Adipocyte (in vitro differentiated cells): ENCODE data around the gene TSPAN18.
"Not testable (repeated sequence)": the region's sequence is repeated elsewhere in the genome, so short reads cannot be mapped to it uniquely, and the experiment has no call there.

Experiments used
- DNase-seq: peaks from one replicate; pipeline ENCODE4 v3.0.0-alpha.2; 2015; ENCODE audit warnings: low read depth
- H3K27me3 ChIP-seq: replicated peaks from 2 replicates; pipeline ENCODE4 v1.7.0; 2013; ENCODE audit warnings: mild to moderate bottlenecking, low read length, moderate library complexity; ENCODE audit not compliant: control insufficient read depth, insufficient read depth
- H3K36me3 ChIP-seq: 2 replicates; pipeline ENCODE4 v1.7.0; 2013; ENCODE audit warnings: low read length, mild to moderate bottlenecking, moderate library complexity; ENCODE audit not compliant: control insufficient read depth, insufficient read depth, severe bottlenecking
- H3K4me1 ChIP-seq: 2 replicates; pipeline ENCODE4 v1.7.0; 2013; ENCODE audit warnings: mild to moderate bottlenecking, low read length, moderate library complexity; ENCODE audit not compliant: control insufficient read depth, insufficient read depth
- H3K4me3 ChIP-seq: 2 replicates; pipeline ENCODE4 v1.7.0; 2013; ENCODE audit warnings: mild to moderate bottlenecking, low read length, moderate library complexity
- H3K9ac ChIP-seq: 2 replicates; pipeline ENCODE4 v1.7.0; 2013; ENCODE audit warnings: mild to moderate bottlenecking, low read length, moderate library complexity
- H3K9me3 ChIP-seq: 2 replicates; pipeline ENCODE4 v1.7.0; 2013; ENCODE audit warnings: mild to moderate bottlenecking, low read length, moderate library complexity; ENCODE audit not compliant: control insufficient read depth

Gene TSPAN18

DNA sequence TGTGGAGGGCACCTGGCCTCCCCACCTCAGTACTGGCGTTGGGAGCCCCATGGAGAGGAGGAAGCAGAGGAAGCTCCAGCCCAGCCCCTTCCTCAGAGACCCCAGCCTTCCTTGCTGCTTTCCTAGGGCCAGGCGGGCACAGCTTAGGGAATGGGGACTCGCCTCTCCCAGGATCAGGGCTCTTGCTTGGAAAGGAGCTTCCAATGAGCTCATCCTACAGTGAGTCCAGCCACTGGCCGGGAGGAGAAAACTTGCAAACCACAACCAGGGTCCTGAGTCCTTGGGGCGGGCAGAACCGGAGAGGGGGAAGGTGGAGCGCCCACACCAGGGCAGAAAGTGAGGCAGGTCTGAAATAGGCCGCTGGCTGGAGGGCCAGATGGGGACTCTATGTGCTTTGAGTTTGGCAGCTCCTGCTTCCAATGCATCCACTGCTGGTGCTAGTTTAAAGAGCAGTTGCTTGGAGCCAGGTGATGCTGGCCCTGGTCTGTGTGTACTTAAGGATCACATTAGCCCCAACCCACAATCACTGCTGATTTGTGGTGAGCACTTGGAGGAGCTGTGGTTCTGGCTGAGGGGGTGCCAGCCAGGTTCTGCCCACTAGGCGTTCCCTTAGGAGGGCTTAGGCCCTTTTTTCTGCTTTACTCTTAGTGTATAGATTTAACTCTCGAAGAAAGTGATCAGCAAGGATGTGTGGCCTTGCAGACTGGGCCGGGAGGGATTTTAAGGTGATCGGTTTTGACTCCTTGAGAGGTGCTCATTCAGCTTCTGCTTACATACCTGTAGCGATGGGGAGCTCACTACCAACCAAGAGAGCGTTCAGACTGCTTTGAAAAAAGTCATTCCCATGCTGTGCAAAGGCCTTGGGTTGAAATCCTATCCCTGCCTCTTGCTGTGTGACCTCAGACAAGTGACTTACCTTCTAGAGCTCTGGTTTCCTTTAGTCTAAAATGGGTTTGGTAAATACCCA lies 142.0 kb downstream of the TSPAN18 start:
- Histone ChIP-seq H3K4me3 (no peak overlapping the region), H3K27me3 (peaks cover 37% of the 10 kb centered on the region), H3K9me3 (peaks cover 4% of the 10 kb centered on the region), H3K36me3 (no peaks in the 10 kb centered on the region), H3K9ac (no peak overlapping the region), H3K4me1 (no peaks in the 10 kb centered on the region)
- no peak for DNase-seq

DNA sequence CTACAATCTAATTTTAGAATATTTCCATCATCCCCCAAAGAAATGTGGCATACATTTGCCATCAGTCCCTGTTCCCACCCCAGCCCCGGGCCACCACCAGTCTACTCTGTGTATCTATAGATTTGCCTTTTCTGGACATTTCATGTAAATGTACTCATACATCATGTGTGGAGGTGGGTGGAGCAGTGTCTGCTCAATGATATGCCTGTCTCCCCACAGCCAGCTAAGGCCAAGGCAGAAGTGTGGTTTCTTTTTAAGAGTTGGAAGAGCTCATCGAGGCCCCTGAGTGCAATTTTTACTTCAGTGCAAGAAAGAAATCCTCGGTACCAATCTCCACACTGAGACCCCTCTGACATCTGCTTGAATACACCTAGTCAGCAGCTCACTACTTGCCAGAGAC lies 143.4 kb downstream of the TSPAN18 start:
- Histone ChIP-seq H3K4me3 (no peak overlapping the region), H3K36me3 (no peaks in the 10 kb centered on the region), H3K9me3 (peaks cover 4% of the 10 kb centered on the region), H3K4me1 (no peaks in the 10 kb centered on the region), H3K9ac (no peak overlapping the region), H3K27me3 (peaks cover 43% of the 10 kb centered on the region)
- DNase-seq = no peak

DNA sequence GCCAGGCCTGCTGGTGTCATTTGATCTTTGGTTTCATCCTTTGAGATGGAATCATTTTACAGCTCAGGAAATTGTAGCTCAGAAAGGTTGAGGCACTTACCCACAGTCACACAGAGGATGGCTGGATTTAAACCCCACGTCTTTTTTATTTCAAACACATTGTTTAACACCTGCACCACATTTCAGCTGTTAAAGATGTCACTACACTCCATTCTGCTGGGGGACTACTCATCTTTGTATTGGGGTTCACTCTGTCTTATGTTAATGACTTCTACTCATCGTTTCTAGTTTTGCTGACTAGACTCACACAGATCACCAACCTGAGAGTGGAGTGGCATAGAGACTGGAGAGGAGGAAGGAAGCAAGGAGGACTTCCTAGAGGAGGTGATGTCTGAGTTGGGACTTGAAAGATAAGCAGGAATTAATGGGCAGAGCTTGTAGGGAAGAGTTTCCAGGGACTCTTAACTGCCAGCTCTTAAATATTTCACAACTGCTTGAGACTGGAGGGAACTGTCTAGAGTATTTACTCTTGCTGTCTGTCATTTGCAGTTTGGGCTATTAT lies 143.9 kb downstream of the TSPAN18 start:
- Histone ChIP-seq H3K27me3 (peaks cover 43% of the 10 kb centered on the region), H3K9me3 (peaks cover 4% of the 10 kb centered on the region), H3K4me3 (no peak overlapping the region), H3K36me3 (no peaks in the 10 kb centered on the region), H3K9ac (no peak overlapping the region), H3K4me1 (no peaks in the 10 kb centered on the region)
- no peak for DNase-seq

DNA sequence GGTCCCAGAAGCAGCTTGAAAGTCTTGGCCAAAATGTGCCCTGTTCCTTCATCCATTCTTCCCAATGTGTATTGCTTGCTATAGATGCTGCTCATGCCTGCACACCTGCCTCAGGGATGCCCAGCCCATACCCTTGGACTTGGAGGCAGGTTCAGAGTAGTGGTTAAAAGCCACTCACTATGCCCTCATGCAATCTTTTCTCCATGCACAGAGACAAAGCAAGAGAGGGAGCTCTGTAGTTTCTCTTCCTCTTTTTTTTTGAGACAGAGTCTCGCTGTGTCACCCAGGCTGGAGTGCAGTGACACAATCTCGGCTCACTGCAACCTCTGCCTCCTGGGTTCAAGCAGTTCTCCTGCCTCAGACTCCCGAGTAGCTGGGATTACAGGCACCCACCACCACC lies 144.9 kb downstream of the TSPAN18 start:
- DNase-seq, H3K4me3 ChIP-seq, H3K4me1 ChIP-seq, H3K9ac ChIP-seq, H3K9me3 ChIP-seq, H3K36me3 ChIP-seq: not testable (repeated sequence)
- H3K27me3 ChIP-seq = peaks cover 40% of the 10 kb centered on the region

DNA sequence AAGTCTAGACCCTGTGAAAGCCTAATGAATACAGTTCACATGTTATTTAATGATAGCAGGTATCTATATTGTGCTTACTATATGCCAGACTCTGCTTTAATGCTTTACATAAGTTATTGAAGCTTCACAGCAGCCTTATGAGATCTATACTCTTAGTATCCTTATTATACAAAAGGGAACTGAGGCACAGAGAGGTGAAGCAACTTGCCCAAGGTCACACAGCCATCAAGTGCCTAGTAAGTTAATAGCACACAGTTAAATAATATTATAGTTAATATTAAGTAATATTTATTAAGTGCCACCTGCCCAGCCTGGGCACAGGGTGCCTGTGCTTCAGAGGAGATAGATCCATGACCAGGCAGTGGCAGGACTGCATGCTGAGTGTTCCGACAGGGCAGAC lies 145.8 kb downstream of the TSPAN18 start:
- Histone ChIP-seq H3K27me3 (peaks cover 38% of the 10 kb centered on the region), H3K9me3 (peaks cover 4% of the 10 kb centered on the region), H3K4me3 (no peak overlapping the region), H3K36me3 (no peaks in the 10 kb centered on the region), H3K9ac (no peak overlapping the region), H3K4me1 (no peaks in the 10 kb centered on the region)
- no peak for DNase-seq

DNA sequence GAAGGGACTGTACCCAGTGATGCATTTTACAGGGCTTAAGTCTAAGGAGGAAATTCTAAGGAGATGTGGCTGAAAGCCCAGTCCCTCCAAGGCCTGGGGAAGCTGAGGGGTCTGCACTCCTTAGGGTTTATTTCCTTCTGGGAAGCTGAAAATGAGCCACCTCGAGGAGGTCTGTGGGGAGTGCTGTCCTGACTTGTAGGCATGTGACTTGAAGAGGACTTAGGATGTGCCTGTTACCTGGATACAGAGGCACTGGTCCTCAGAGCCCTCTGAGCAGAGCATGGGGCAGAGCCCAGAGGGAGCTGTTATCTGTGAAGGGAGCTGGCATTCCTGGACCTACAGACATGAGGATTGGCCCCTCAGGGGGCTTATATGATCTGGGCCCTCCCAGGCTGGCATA lies 146.8 kb downstream of the TSPAN18 start:
- no peak for DNase-seq
- Histone ChIP-seq H3K4me1 (no peaks in the 10 kb centered on the region), H3K27me3 (peaks cover 39% of the 10 kb centered on the region), H3K9ac (no peak overlapping the region), H3K36me3 (no peaks in the 10 kb centered on the region), H3K9me3 (peaks cover 4% of the 10 kb centered on the region), H3K4me3 (no peak overlapping the region)

DNA sequence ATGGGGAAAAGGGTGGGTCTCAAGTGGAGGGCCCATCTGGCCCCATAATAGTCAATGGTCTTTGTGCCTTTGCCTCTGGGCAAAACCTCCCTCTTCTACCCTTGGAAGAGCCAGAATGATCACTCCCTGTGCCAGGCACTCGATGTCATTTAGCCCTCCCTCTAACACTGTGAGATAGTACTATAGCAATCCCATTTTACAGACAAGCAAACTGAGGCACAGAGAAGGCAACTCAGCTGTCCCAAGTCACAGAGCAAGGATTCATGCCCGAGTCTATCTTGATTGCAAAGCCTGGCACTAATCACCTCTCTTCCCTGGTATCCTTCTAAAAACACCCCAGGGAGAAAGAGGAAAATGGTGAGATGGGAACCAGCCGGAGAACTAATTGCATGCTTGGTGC lies 147.5 kb downstream of the TSPAN18 start:
- no peaks in the 10 kb centered on the region for H3K36me3 ChIP-seq
- no peak overlapping the region for H3K9ac ChIP-seq
- peaks cover 4% of the 10 kb centered on the region for H3K9me3 ChIP-seq
- no peak for DNase-seq
- H3K4me1 ChIP-seq = no peaks in the 10 kb centered on the region
- H3K27me3 ChIP-seq = peaks cover 40% of the 10 kb centered on the region
- H3K4me3 ChIP-seq = no peak overlapping the region

DNA sequence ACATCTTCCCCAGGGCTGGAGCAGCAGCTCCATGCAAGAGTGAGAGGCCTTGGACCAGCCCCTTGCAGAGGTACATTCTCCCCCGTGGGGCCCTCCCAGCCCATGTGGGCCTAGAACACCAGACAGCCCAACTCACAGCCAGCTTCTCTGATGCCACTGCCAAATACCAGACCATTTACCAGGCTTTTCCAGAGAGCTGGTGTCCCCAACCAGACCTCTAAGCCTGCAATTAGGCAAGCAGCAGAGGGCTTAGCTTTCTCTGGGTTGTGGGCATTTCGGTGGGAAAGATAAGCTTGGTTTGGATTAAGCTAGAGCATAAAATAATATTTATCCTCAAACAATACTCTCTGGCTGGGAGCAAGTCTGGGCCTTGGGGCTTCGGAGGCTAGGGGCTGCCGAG lies 148.3 kb downstream of the TSPAN18 start:
- H3K36me3 ChIP-seq = no peaks in the 10 kb centered on the region
- no peaks in the 10 kb centered on the region for H3K4me1 ChIP-seq
- no peak overlapping the region for H3K4me3 ChIP-seq
- peaks cover 4% of the 10 kb centered on the region for H3K9me3 ChIP-seq
- H3K27me3 ChIP-seq = peaks cover 47% of the 10 kb centered on the region
- H3K9ac ChIP-seq = no peak overlapping the region
- DNase-seq = no peak

DNA sequence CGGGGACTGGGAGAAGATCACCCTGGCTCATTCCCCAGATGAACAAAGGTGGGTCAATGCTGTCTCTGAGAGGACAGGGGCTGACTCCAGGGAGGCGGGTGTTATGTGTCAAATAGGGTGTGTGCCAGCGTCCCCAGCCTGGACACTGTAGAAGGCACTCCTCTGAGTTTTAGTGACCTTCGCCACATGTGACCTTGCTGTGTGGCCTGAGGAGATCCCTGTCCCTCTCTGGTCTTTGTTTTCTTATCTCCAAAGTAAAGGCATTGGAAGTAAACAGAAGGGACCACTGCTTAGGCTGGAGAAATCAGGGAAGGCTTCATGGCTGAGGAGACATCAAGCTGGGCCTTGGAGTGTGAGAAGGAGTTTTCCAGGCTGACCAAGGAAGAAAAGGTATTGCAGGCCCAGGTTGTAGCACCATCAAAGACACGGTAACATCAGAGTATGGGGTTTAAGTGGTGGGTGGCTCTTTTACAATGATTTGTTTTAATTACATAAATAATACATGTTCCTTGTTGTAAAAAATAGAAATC lies 149.5 kb downstream of the TSPAN18 start:
- DNase-seq = no peak
- no peak overlapping the region for H3K9ac ChIP-seq
- no peaks in the 10 kb centered on the region for H3K36me3 ChIP-seq
- no peaks in the 10 kb centered on the region for H3K4me1 ChIP-seq
- peaks cover 52% of the 10 kb centered on the region for H3K27me3 ChIP-seq
- H3K9me3 ChIP-seq = peaks cover under 1% of the 10 kb centered on the region
- H3K4me3 ChIP-seq = no peak overlapping the region

DNA sequence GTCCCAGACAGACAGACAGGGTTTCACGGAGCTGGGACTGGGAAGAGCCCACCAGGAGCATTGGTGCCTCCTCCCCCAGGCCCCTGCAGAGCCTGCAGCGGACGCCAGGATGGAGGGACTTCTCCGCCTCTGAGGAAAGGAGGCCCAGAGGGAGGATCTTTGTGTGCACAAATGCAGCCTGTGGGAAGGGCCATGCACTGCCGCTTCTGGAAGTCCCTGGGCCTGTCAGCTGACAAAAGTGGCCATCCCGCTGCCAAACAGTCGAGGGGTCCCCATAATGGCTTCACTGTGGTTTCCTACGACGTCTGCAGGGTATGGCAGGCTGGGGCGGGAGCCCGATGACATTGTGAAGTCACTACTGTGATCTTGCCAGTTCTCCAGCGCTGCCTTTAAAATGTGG lies 150.1 kb downstream of the TSPAN18 start:
- DNase-seq = no peak
- no peak overlapping the region for H3K9ac ChIP-seq
- no peaks in the 10 kb centered on the region for H3K9me3 ChIP-seq
- H3K36me3 ChIP-seq = no peaks in the 10 kb centered on the region
- H3K4me1 ChIP-seq = no peaks in the 10 kb centered on the region
- peaks cover 57% of the 10 kb centered on the region for H3K27me3 ChIP-seq
- no peak overlapping the region for H3K4me3 ChIP-seq

DNA sequence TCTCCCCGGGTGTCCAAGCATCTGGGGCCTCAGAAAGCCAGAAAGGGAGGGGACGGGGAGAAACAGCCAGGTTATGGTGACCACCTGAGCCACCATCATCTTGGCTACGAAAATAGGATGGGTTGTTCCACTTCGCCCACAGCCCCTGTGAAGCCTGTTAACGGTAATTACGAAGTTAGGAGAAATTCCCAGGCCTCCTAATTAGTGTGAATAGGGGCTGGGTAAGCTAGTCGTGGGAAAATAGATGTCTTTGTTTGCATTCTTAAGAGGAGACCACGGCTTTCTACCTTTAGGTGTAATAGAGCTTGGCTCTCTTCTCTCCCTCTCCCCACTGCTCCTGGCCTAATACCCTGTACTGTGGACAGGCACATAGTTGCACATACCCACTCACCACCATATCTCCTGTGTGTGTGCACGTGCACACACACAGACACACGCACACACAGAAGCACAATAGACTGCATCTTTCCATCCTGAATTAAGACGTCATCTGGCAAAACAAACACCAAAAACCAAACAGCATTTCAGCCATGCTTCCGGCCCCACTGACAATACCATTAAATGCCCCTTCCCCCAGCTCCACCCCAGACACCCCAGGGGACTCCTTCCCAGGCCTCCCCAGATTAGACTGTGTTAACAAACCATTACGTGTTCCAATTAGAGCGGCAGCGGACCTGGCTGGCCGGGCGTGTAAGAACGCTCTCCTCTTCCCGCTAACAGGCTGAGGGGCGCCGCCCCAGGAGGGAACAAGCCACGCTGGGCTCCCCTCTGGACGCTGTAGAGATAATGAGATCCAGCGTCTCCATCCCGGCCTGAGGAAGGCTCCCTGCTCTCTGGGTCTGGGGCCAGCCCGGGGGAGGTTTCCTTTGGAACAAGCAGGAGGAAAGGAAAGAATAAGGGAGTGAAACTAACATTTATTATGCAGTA lies 151.1 kb downstream of the TSPAN18 start:
- H3K36me3 ChIP-seq = no peaks in the 10 kb centered on the region
- peaks cover 67% of the 10 kb centered on the region for H3K27me3 ChIP-seq
- DNase-seq = no peak
- no peak overlapping the region for H3K9ac ChIP-seq
- H3K4me1 ChIP-seq = no peaks in the 10 kb centered on the region
- H3K4me3 ChIP-seq = no peak overlapping the region
- no peaks in the 10 kb centered on the region for H3K9me3 ChIP-seq
